NT2/D1 (cell line): ENCODE results near the gene SGPL1.

Source experiments
- YY1 ChIP-seq: IDR thresholded peaks from 2 replicates; pipeline ENCODE4 v1.6.1; 2011; ENCODE audit not compliant: insufficient read length, insufficient read depth
- ZNF274 ChIP-seq: IDR thresholded peaks from 2 replicates; pipeline ENCODE4 v1.6.1; 2011; ENCODE audit warnings: mild to moderate bottlenecking, low read depth, low read length

DNA sequence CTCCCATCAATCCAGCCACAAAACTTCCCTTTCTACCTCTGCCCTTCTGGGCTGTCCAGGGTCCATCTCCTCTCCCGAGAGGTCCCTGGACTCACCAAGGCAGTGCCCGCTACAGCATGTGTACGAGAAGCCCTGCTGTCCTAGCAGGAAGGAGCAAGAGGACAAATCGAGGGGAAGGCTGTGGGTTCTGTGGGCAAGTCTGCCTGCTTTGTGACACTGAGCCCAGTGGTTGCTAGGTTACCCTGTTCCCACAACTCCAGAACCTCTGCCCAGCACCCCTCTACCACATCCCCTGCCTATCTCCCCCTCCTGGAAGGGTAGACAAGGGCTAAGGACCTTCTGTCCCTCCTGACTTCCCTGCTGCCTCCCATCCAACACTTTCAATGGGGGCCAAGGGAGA is 30.6 kb upstream of the SGPL1 start, which contains the start of gene TBATA:
- TF ChIP-seq ZNF274: no peak
- no peak for TF ChIP-seq YY1
